Panc1 (cell line): Measurements from ENCODE around the gene CCDC174. TPM values are rescaled to one million over a fixed set of nuclear protein-coding genes. Genes with fewer than 3 reads are reported as not detected.

Source experiments
- ATAC-seq: fragments of 200-7000 bp; cut with Tn5 transposase; 2 replicates; pipeline ENCODE4 v1.9.1; 2020; ENCODE audit warnings: mild to moderate bottlenecking, moderate library complexity
- BruUV-seq: library from RNA; stranded (reverse); fragments of 400-500 nt; replicated peaks from 2 replicates; lab custom pipeline; 2021; lab: Mats Ljungman, UMichigan
- CTCF ChIA-PET: fragments of 300-600 bp; sonication (Branson Sonifier 250); formaldehyde crosslinking; loops from one replicate; lab custom pipeline; 2022; ENCODE audit warnings: antibody characterized with exemption; lab: Charles Lee
- POLR2A ChIA-PET: fragments of 300-600 bp; sonication (Branson Sonifier 250); formaldehyde crosslinking; loops from one replicate; lab custom pipeline; 2022; ENCODE audit warnings: antibody characterized with exemption; lab: Charles Lee
- DNase-seq: peaks from one replicate; pipeline ENCODE4 v3.0.0-alpha.2; 2010; ENCODE audit warnings: low read depth, low spot score
- H3K27ac ChIP-seq: 2 replicates; pipeline ENCODE4 v1.5.1; 2011; ENCODE audit warnings: mild to moderate bottlenecking, low read length, inconsistent platforms
- H3K27me3 ChIP-seq: fragments of 200-500 bp; sonication (Bioruptor generic); 2 replicates; pipeline ENCODE4 v1.6.0; 2014; ENCODE audit warnings: low read length, inconsistent platforms; ENCODE audit not compliant: control insufficient read depth, insufficient read depth
- H3K36me3 ChIP-seq: fragments of 200-500 bp; sonication (Bioruptor generic); 2 replicates; pipeline ENCODE4 v1.5.1; 2014; ENCODE audit warnings: inconsistent platforms, mild to moderate bottlenecking, low read length, moderate library complexity; ENCODE audit not compliant: control insufficient read depth, insufficient read depth
- H3K4me1 ChIP-seq: 2 replicates; pipeline ENCODE4 v1.5.1; 2011; ENCODE audit warnings: inconsistent platforms, mild to moderate bottlenecking, low read length, moderate library complexity; ENCODE audit not compliant: control insufficient read depth, insufficient read depth
- H3K4me3 ChIP-seq, 2 experiments: 2 replicates each; pipeline ENCODE4 v1.5.1; 2011 to 2012; ENCODE audit warnings: low read depth in 2 of 2, low read length in 2 of 2, mild to moderate bottlenecking in 2 of 2, inconsistent platforms in 1 of 2, moderate library complexity in 1 of 2
- H3K9me3 ChIP-seq: fragments of 200-500 bp; sonication (Bioruptor generic); 2 replicates; pipeline ENCODE4 v1.5.1; 2014; ENCODE audit warnings: low read depth, mild to moderate bottlenecking, inconsistent platforms, low read length, moderate library complexity; ENCODE audit not compliant: control insufficient read depth, insufficient read depth
- POLR2AphosphoS5 ChIP-seq: IDR thresholded peaks from 2 replicates; pipeline ENCODE4 v1.6.1; 2012; ENCODE audit warnings: mild to moderate bottlenecking, low read depth, low read length, moderate library complexity
- REST ChIP-seq, 2 experiments: IDR thresholded peaks; 2 replicates each; pipeline ENCODE4 v1.6.1; 2011 to 2012; ENCODE audit warnings: low read depth in 2 of 2, control low read depth in 1 of 2, low read length in 1 of 2, mild to moderate bottlenecking in 1 of 2, moderate library complexity in 1 of 2; ENCODE audit not compliant: insufficient read depth in 1 of 2
- SIN3A ChIP-seq: IDR thresholded peaks from 2 replicates; pipeline ENCODE4 v1.6.1; 2012; ENCODE audit warnings: low read depth, mild to moderate bottlenecking, low read length, moderate library complexity, borderline replicate concordance; ENCODE audit not compliant: insufficient read depth
- TCF7L2 ChIP-seq: IDR thresholded peaks from 2 replicates; pipeline ENCODE4 v1.6.1; 2011; ENCODE audit warnings: mild to moderate bottlenecking, low read depth, low read length, inconsistent platforms
- in situ Hi-C: cut with HindIII; loops from 2 replicates; pipeline ENCODE4 v1.10.0; 2016; ENCODE audit warnings: low sequenced_read_pairs, low pct_unique_long_range_greater_than_20kb
- intact Hi-C: fragments of 100-400 bp; cut with micrococcal nuclease; formaldehyde crosslinking; loops from one replicate; pipeline ENCODE4 v1.10.0; 2022; ENCODE audit not compliant: unreplicated experiment
- total RNA-seq: library from RNA; stranded (reverse); gene quantifications from one replicate; pipeline ENCODE4 v1.2.1, GENCODE V29; 2021; ENCODE audit not compliant: unreplicated experiment
- TF ChIP-seq, protein P1 (sequence below): fragments of 450-650 bp; IDR thresholded peaks from 2 replicates; pipeline ENCODE4 v1.5.1; 2017; ENCODE audit warnings: mild to moderate bottlenecking

CCDC174 gene
- total RNA-seq, 1 experiment from 2014 or later = 10.6 TPM

DNA sequence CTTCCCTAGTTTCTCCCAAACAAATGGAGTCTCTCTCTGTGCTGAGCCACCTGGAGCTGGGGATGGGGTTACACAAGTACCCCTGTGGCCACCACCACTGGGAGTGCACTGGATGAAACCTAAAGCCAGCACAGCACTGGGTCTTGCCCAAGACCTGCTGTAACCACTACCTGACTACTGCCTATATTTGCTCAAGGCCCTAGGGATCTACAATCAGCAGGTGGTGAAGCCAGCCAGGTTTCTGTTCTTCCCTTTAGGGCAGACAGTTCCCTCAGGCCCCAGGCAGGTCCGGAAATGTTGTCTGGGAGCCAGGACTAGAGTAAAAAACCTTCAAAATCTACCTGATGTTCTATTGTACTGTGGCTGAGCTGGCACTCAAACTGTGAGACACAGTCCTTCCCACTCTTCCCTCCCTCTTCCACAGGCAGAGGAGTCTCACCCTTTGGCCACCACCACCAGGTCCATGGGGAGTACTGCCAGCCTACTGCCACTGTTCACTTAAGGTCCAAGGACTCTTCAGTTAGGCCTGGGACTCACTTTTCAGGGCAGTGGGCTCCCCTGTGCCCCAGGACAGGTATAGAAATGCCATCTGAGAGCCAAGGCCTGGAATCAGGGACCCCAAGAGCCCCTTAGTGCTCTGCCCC lies 47.2 kb downstream of the CCDC174 start:
- Histone ChIP-seq H3K27ac (no peak overlapping the region), H3K27me3 (no peaks in the 10 kb centered on the region), H3K4me1 (no peaks in the 10 kb centered on the region), H3K36me3 (no peaks in the 10 kb centered on the region), H3K9me3 (no peaks in the 10 kb centered on the region), H3K4me3 (no peak overlapping the region)
- intact Hi-C loops (no loop called here), in situ Hi-C loops (no loop called here)
- POLR2A ChIA-PET = no interaction called here
- TF ChIP-seq TCF7L2 (no peak), REST (IDR thresholded peaks at IDR 0.05; ENCODE audit: insufficient read depth in 1 of 2, low read depth in 2 of 2, low read length in 1 of 2) (no peak), SIN3A (no peak), POLR2AphosphoS5 (no peak)
- TF ChIP-seq, protein P1, sequence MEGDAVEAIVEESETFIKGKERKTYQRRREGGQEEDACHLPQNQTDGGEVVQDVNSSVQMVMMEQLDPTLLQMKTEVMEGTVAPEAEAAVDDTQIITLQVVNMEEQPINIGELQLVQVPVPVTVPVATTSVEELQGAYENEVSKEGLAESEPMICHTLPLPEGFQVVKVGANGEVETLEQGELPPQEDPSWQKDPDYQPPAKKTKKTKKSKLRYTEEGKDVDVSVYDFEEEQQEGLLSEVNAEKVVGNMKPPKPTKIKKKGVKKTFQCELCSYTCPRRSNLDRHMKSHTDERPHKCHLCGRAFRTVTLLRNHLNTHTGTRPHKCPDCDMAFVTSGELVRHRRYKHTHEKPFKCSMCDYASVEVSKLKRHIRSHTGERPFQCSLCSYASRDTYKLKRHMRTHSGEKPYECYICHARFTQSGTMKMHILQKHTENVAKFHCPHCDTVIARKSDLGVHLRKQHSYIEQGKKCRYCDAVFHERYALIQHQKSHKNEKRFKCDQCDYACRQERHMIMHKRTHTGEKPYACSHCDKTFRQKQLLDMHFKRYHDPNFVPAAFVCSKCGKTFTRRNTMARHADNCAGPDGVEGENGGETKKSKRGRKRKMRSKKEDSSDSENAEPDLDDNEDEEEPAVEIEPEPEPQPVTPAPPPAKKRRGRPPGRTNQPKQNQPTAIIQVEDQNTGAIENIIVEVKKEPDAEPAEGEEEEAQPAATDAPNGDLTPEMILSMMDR = no peak
- CTCF ChIA-PET = no interaction called here
- DNase-seq (no peak), ATAC-seq (no peak)
- no TSS peak for BruUV-seq

DNA sequence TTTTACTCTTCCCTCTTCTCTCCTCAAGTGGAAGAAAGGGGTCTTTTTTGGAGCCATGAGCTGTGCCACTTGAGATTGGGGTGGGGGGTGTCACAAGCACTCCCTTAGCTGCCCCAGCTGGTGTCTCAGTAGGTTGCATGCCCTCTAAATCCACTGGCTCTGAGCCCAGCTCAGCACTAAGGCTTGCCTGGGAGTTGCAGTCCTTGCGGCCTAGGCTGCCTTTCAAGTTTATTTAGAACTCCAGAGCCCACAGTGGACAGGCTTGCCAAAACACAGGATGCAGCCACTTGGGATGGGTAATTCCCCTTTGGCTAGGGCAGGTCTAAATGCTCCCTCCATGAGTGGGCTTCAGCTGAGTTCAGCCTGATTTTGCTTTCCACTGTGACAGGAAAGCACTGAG lies 48.1 kb downstream of the CCDC174 start:
- ATAC-seq = no peak
- Histone ChIP-seq H3K27ac (no peak overlapping the region), H3K36me3 (no peaks in the 10 kb centered on the region), H3K4me1 (no peaks in the 10 kb centered on the region), H3K4me3 (no peak overlapping the region), H3K27me3 (no peaks in the 10 kb centered on the region), H3K9me3 (no peaks in the 10 kb centered on the region)
- no TSS peak for BruUV-seq
- TF ChIP-seq TCF7L2 = no peak
- TF ChIP-seq, protein P1 = no peak
- no peak for TF ChIP-seq SIN3A
- TF ChIP-seq POLR2AphosphoS5 = no peak
- no peak for TF ChIP-seq REST (IDR thresholded peaks at IDR 0.05; ENCODE audit: insufficient read depth in 1 of 2, low read depth in 2 of 2, low read length in 1 of 2)
- DNase-seq = no peak
- POLR2A ChIA-PET = no interaction called here
- CTCF ChIA-PET = no interaction called here
- intact Hi-C loops (no loop called here), in situ Hi-C loops (no loop called here)
